Spleen (tissue), 7 donors: ENCODE measurements around the gene NPHS1.

ENCODE experiments used
- CTCF ChIP-seq, 11 experiments: fragments of 200-600 bp in 7 of 11; fragments of 450-650 bp in 4 of 11; sonication (generic) in 4 of 11; IDR thresholded peaks in 8 of 11; conservative IDR thresholded peaks in 3 of 11; 1 replicate in 7 of 11; 2 replicates in 4 of 11; pipeline versions ENCODE4 v1.4.0 to v1.8.0; 2016 to 2021; ENCODE audit warnings: antibody characterized with exemption in 11 of 11, inconsistent platforms in 4 of 11, mild to moderate bottlenecking in 1 of 11
- POLR2AphosphoS5 ChIP-seq, 3 donors: sonication (generic); formaldehyde crosslinking; IDR thresholded peaks; one replicate each; pipeline ENCODE4 v1.5.1; 2017; ENCODE audit warnings: antibody characterized with exemption in 3 of 3
- donor health status: DM: no; HTN: no; CAD: no; lungs with moderate emphysema.
- donor health status: DM: no; HTN: no; CAD: no.
- donor health status: DM: no; HTN: no; CAD: no.

- TF ChIP-seq POLR2AphosphoS5 (IDR thresholded peaks at IDR 0.05) = no peak
- no peak for TF ChIP-seq CTCF (IDR thresholded peaks at IDR 0.05 in 8 of 11, conservative IDR thresholded peaks at IDR 0.05 in 3 of 11)
These were observed 72.2 kb downstream of the NPHS1 start for GRCh38 chr19:35780058-35780457.
